Measurements from ENCODE around the gene SH3PXD2B. TPM values are rescaled to one million over a fixed set of nuclear protein-coding genes. Genes with fewer than 3 reads are reported as not detected.
A peak's percentile ranks its signal among the peaks of the same experiment; 100 is the strongest.

SH3PXD2B gene
- total RNA-seq, 4 donors from 2014 or later: 27.8 to 52.6 (median 44.4) TPM

DNA sequence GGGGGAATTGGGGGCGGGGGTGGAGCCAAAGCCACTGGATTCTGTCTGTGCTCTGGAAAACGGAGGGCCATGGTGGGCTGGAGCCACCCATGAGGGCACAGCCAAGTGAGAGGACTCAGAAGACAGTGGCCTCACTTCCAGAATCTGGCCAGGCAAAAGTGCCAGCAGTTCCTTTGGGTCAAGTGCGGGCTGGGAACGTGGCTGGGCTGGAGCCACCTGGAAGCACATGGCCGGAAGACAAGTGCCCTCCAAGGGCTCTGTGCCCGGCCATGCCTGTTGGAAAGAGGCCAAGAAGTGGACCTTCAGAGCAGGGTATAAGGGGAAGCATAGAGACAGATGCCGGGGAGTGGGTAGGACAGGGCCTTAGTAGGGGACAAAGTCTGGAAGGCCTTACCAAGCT, 11.7 kb upstream of the SH3PXD2B start:
- Histone ChIP-seq H3K9me3 (peaks cover 0 to 30% (median 0%) of the 10 kb centered on the region in 4 donors), H3K36me3 (no peaks in the 10 kb centered on the region), H3K4me3 (no peak overlapping the region), H3K4me1 (no peaks in the 10 kb centered on the region), H3K27me3 (no peaks in the 10 kb centered on the region), H3K27ac (no peak overlapping the region)
- TF ChIP-seq POLR2A (IDR thresholded peaks at IDR 0.05) (no peak), EP300 (IDR thresholded peaks at IDR 0.05) (no peak)
- TF ChIP-seq, protein P1, sequence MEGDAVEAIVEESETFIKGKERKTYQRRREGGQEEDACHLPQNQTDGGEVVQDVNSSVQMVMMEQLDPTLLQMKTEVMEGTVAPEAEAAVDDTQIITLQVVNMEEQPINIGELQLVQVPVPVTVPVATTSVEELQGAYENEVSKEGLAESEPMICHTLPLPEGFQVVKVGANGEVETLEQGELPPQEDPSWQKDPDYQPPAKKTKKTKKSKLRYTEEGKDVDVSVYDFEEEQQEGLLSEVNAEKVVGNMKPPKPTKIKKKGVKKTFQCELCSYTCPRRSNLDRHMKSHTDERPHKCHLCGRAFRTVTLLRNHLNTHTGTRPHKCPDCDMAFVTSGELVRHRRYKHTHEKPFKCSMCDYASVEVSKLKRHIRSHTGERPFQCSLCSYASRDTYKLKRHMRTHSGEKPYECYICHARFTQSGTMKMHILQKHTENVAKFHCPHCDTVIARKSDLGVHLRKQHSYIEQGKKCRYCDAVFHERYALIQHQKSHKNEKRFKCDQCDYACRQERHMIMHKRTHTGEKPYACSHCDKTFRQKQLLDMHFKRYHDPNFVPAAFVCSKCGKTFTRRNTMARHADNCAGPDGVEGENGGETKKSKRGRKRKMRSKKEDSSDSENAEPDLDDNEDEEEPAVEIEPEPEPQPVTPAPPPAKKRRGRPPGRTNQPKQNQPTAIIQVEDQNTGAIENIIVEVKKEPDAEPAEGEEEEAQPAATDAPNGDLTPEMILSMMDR (IDR thresholded peaks at IDR 0.05): no peak
- DNase-seq (ENCODE audit: low spot score in 2 of 2): no peak
- 80 to 87% methylated on average over 7 of the region's 7 CpGs for WGBS, 2 donors

GRCh38 chr5:172463031-172463430, 8.7 kb upstream of the SH3PXD2B start:
- Histone ChIP-seq H3K4me1 (no peaks in the 10 kb centered on the region), H3K27ac (no peak overlapping the region), H3K9me3 (peaks cover 0 to 23% (median 0%) of the 10 kb centered on the region in 4 donors), H3K27me3 (no peaks in the 10 kb centered on the region), H3K4me3 (no peak overlapping the region), H3K36me3 (no peaks in the 10 kb centered on the region)
- DNase-seq (ENCODE audit: low spot score in 2 of 2): no peak
- TF ChIP-seq, protein P1 (IDR thresholded peaks at IDR 0.05): no peak
- TF ChIP-seq POLR2A (IDR thresholded peaks at IDR 0.05): no peak
- no peak for TF ChIP-seq EP300 (IDR thresholded peaks at IDR 0.05)
- WGBS, 2 donors: 85 to 88% methylated on average over 9 of the region's 9 CpGs

DNA sequence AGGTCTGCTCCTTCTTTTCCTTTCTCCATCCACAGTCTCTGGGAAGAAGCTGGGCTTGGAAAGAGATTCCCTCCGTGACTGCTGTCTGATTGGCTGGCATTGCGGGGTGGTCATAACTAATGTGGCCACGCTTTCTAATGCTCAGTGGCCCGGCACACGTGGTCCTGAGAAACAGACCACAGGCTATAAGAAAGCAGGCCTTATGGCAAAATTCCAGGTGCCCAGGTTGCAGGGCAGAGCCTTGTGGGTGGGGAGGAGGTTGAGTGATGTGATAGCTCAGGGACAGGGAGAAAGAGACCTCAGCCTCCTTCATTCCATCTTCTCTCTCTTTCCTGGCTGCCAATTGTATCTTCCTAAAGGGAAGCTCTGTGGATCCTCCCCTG, 5.4 kb upstream of the SH3PXD2B start:
- H3K4me1 ChIP-seq: peaks cover 0 to 15% (median 11%) of the 10 kb centered on the region in 4 donors
- H3K27ac ChIP-seq: no peak overlapping the region
- no peak overlapping the region for H3K4me3 ChIP-seq
- H3K36me3 ChIP-seq: no peaks in the 10 kb centered on the region
- H3K9me3 ChIP-seq: peaks cover 0 to 20% (median 0%) of the 10 kb centered on the region in 4 donors
- DNase-seq (ENCODE audit: low spot score in 2 of 2): no peak
- H3K27me3 ChIP-seq: no peaks in the 10 kb centered on the region
- WGBS, 2 donors: 90 to 92% methylated on average over 5 of the region's 5 CpGs
- TF ChIP-seq, protein P1 (IDR thresholded peaks at IDR 0.05): no peak
- TF ChIP-seq POLR2A (IDR thresholded peaks at IDR 0.05): no peak
- TF ChIP-seq EP300 (IDR thresholded peaks at IDR 0.05): no peak

GRCh38 chr5:172458976-172459782, 4.9 kb upstream of the SH3PXD2B start:
- Histone ChIP-seq H3K4me1 (peaks cover 0 to 18% (median 13%) of the 10 kb centered on the region in 4 donors), H3K4me3 (no peak overlapping the region), H3K9me3 (peaks cover 0 to 15% (median 0%) of the 10 kb centered on the region in 4 donors), H3K27me3 (no peaks in the 10 kb centered on the region), H3K36me3 (no peaks in the 10 kb centered on the region), H3K27ac (no peak overlapping the region)
- WGBS, 2 donors: 83 to 84% methylated on average over 9 of the region's 9 CpGs
- no peak for DNase-seq (ENCODE audit: low spot score in 2 of 2)
- TF ChIP-seq, protein P1 (IDR thresholded peaks at IDR 0.05): no peak
- TF ChIP-seq EP300 (IDR thresholded peaks at IDR 0.05): no peak
- TF ChIP-seq POLR2A (IDR thresholded peaks at IDR 0.05): no peak

DNA sequence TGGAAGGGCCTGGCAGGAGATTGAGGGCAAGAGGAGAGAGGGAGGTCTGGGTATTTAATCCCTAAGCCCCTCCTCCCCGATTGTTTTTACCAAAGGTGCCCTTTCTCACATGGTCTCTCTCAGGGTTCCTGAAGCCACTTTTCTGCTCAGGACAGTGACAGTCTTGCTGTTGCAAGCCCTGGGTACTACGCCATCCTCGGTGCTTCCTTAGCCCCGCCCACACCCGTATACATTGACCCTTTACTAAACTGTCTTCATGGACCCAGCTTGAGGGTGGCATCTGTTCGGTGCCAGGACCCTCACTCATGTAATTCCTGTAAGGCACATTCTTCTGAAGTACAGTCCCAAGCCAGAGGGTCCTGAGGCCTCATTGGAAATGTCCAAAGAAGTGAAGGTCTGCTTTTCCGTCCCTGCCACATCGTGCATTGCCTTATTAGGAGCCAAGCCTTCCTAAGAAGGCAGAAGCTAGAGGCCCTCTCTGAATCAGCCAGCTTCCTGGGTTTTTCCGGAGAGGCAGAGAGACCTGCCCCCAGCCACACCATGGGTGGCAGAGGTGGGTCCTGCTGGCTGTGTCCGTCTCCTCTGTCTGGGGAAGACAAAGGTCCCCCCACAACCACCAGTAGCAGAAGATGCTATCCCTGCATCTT, 1.9 kb upstream of the SH3PXD2B start:
- TF ChIP-seq EP300 (IDR thresholded peaks at IDR 0.05): no peak
- TF ChIP-seq POLR2A (IDR thresholded peaks at IDR 0.05): no peak
- TF ChIP-seq, protein P1 (IDR thresholded peaks at IDR 0.05): no peak
- WGBS, 2 donors: 60 to 62% methylated on average over 10 of the region's 10 CpGs
- Histone ChIP-seq H3K27me3 (no peaks in the 10 kb centered on the region), H3K36me3 (no peaks in the 10 kb centered on the region), H3K4me1 (peaks cover 0 to 35% (median 28%) of the 10 kb centered on the region in 4 donors), H3K4me3 (no peak overlapping the region), H3K9me3 (no peaks in the 10 kb centered on the region), H3K27ac (peak overlapping the region in 3 of 4 donors; percentile 59 to 97 (median 82))
- no peak for DNase-seq (ENCODE audit: low spot score in 2 of 2)

All from tibial nerve (tissue), 4 donors.